ENCODE measurements around the gene FUT9.

Gene FUT9

DNA sequence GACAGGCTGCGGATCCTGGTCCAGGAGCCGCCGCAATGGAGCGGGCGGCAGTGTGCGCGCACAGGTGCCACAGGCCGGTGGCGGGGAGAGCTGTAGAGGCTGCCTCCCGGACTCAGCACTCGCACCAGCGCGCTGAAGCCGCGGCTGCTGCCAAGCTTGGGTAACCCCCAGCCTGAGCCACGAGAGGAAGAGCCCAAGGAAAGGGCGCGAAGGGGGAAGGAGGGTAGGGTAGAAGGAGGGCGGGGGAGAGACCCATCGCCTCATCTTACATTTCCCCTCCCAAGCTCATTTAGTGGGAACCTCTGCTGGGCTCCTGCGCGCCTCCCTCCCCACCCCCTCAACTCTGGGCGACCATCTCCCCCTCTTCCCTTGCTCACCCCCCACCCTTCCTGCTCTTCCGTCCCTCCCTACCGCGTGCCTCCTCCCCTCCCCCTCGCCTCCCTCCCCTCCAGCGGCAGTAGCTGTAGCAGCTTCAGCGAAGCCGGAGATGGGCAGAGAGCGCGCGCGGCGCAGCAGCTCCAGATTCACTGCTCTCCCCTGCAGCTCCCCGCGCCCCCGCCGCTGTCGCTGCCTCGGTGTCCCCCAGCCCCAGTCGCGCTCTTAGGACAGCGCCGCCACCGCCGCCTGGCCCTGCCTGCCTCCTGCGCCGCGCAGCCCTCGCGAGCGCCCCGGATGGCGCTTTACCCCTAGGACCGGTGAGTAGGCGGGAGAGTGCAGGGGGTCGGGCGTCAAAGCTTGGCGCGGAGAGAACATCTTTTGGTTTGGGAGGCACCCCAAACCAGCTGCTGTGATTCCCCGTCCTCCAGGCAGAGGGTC lies at the start of gene FUT9:
Gene FUT9 (plus strand): TSS at position 457 of the 816 bp plus-strand sequence. CDS start 187,182 bp downstream, outside the sequence.
- DNase-seq (ENCODE audit: low read depth): no peak

DNA sequence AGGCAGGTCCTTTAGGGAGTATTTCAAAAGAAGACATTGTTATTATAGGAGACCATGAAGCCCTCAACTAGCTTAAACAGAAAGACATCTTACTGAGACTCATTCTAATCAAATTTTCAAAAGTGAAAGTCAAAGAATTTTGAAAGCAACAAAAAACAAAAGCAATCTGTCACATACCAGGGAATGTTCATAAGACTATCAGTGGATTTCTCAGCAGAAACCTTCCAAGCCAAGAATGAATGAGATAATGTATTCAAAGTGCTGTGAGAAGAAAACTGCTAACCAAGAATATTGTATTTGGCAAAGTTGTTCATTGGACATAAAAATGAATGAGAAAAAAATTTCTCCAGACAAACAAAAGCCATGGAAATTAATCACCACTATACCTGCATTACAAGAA lies 48.2 kb upstream of the FUT9 start:
- no peak for DNase-seq (ENCODE audit: low read depth)

DNA sequence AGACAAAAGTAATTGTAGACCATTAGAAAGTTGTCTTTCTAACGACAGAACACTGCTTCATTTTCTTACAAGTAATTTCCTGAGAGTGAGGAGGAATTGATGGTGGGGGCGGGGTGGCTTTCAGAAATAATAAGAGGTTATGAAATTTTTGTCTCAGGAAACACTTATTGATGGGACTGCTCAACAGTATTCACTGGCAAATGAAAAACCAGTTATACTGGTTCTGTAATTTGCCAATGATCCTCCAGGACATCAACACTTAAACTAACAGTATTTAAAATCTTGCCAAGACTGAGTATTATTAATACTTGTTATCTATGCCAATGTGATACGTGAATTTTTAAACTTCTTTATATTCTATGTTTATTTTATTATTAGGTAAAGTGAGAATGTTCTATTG lies 41.8 kb upstream of the FUT9 start:
- DNase-seq (ENCODE audit: low read depth): no peak

DNA sequence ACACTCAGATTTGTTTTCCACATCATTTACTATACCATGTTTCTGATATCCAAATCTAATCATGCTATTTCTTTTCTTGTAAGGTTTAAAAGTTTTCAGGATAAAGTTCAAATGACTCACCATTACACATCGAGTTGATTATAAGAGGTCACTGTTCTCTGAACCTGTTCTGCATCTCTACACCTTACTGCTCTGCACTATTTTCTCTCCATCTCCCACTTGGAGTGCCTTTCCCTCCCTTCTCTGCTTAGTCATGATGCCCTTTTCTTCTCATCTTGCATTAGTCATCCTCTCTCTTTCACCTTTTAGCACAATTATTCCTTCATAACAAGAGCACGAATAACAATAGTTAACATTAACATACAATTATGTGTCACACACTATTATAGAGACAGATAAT lies 37.5 kb upstream of the FUT9 start:
- no peak for DNase-seq (ENCODE audit: low read depth)

DNA sequence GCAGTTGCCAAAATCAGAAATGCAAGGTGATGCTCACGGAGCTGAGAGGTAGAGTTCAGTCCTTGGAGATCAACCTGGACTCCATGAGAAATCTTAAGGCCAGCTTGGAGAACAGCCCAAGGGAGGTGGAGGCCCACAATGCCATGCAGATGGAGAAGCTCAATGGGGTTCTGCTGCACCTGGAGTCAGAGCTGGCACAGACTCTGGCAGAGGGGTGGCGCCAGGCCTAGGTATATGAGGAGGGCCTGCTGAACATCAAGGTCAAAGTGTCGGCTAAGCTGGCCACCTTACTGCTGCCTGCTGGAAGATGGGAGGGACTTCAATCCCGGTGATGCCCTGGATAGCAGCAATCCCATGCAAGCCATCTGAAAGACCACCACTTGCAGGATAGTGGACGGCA lies 23.9 kb upstream of the FUT9 start:
- DNase-seq (ENCODE audit: low read depth): no peak

DNA sequence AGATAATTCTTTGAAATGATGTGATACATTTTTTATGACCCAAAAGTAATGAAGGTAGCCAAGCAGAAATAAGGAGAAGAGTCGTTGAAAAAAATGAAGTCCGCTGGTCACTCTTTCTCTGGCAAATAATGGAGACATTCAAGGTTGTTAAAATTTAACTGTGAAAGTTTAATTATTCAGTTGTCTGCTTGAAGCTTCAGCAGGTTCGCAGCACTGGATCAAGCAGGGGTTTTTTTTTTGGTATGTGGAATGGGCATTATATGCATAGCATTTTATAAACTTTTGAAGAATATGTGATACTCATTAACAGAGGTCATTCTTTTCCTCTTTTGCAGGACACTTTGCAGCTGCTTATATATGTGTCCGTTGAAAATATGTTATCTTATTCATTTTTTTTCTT lies 21.6 kb upstream of the FUT9 start:
- no peak for DNase-seq (ENCODE audit: low read depth)

DNA sequence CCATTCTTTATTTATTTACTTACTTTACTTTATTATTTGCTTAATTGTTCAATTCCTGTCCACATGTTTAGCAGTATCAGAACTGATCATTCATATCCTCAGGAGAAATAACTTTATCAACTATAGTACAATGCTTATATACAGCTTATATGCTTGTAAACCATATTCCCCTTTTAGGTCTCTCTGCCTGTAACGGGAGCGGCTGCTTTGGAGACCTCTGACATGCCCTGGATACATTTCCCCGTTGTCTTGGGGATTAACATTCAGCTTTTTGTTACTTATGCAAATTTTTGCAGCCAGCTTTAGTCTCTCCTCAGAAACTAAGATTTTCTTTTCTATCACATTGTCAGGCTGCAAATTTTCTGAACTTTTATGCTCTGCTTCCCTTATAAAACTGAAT lies 17.6 kb upstream of the FUT9 start:
- DNase-seq (ENCODE audit: low read depth): no peak

DNA sequence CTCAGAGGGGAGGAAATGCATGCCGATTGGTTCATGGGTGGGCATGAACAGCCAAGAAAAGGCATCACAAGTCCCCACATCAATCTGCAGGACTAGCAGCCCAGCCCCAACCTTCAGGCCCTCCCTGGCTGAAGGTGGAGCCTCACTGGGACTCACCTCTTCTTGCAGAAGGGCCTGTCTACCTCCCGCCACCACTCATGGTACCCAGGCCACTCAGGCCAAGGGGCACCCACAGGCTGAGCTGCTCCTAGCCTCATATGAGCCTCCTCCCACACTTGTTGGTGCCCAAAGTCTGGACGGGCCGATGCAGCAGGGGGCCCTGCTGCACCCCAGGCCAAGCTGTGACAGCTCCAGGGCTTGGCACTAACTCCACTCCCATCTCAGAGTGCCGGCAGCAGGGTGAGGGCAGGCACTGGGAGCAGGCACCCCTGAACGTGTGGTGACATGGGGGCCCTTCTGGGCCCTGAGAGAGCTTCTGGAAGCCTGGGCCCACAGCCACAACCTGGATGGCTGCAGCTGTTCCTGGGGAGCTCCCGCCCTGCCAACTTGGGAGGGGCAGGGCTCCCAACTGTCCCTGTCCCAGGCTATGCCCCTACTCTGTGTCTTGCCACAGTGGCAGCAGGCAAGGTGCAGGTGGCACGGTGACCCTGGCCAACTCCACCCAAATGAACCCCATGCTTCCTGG lies 13.7 kb upstream of the FUT9 start:
- no peak for DNase-seq (ENCODE audit: low read depth)

DNA sequence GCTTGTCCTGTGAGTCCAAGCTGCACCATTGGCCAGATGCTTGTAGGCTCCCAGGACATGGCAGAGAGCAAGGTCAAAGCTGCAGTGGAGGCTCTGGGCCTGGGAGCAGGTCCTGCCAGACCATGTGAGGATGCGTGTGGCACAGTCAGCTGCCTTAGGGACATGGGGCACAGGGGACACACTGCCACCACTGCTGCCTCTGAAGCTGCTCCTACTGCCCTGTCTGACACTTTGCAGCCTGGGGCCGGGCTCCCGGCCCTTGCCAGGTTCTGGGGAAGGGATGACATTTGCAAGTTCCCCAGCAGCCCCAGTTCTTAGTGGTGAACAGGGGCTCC lies 13.2 kb upstream of the FUT9 start:
- no peak for DNase-seq (ENCODE audit: low read depth)

DNA sequence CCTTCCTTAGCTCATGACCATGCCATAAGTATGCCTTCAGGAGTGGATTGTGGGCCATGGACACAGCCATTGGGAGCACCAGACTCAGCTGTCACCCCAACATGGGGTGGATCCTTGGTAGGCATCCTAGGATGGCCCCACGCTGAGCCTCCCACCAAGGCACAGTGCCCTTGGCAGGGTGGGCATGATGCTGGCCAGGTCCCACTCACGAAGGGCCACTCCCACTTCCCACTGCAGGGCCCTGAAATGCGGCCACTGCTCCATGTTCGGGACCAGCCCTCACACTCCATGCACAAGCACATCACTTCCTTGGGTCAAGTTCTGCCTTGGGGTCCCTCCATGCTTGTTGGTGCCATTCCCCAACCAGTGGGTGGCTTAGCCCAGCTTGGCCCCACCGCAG lies 12.9 kb upstream of the FUT9 start:
- no peak for DNase-seq (ENCODE audit: low read depth)

DNA sequence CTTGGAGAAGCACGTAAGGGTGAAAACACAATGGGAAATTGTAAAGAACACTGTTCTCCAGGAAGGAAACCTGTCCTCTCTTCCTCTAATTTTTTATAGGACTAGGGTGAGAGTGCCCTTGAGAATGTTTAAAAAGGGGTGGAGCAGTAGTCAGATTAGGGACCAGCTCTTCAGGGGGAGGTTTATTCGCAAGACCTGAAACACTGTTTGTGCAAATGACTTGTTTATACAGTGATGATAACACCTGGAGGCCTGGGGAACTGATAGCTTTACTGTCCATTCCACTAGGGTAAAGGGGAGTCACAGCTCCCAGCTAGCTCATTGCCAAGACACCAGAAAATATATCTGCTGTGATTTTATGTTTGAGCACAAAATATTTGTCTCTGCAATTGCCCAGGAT lies 8.1 kb upstream of the FUT9 start:
- no peak for DNase-seq (ENCODE audit: low read depth)

DNA sequence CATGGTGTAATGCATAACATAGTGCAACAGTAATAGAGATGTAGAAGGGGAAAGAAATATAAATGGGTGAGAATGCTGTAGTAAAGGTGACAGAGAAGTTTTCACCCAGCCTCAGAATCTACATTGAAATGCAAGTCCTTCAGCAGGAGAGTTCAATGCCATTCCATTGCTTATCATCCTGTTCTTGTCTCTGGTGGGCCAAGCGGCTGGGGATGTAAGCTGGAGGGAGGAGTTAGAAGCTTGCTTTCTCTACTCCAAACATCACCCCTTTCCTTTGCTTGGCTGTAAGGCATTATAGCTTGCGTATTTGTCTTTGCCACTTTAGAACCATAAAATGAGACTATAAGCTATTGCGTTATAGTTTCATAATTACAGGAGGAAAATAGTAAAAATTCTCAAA lies 2.2 kb upstream of the FUT9 start:
- no peak for DNase-seq (ENCODE audit: low read depth)

DNA sequence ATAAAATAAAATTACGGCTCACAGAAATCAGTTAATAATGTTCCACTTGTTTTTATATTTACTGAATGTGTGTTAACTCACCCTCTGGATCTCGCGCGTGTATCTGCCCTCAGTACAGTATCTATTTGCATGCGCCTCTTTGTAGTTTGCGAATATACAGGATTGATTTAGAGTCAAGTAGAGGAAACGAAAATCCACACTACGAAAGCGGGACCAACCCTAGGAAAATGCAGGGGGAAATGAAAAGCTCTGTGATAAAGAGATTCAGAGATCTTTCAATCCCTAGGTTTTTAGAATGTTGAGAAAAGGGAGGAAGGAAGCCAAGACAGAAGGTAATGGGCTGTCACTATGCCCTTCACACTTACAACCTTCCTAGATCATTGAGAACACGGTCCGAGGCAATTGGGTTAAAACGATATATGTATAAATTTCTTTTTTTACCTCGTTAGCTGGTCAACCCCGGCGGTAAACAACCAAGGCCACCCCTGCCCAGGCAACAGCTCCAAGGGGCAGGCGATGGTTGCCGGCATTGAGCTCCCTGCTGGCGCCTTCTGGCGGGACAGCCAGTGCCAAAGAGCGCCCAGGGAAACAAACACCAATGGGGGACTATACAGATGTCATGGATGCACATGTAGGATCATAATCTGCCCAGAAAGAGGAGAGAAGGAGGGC lies 792 bp upstream of the FUT9 start:
- DNase-seq (ENCODE audit: low read depth): no peak

DNA sequence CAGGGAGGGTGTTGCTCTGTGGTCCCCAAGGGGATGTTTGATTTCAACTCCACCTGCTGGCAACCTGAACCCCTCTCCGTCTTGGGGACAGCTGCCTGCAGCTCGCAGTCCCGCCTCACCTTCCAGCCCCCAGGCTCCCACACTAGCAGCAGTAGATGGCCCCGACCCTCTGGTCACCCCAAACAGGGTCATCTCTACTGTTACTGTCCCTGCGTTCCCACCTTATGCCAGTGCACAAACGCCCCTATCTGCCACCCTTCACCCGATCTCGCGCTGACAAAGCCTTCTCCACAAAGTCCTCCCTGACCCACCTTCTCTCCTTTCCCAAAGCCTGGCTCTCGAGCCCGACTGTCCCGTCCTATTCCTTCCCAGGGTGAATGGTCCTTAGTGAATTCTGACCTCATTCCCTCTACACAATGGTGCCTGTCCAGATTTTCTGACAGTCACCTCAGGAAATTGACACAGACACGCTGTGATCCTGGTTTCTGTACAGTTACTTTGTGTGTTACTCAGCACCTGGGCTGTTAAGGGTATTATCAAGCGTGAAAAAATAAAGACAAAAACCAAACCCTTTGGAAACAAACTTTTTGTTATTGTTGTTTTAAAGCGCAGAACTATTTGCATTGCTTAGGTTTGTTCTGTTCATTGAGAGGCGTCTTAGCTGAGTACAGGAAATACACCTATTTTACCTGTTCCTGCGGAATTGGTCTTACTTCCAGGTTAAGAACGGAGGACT lies 728 bp downstream of the FUT9 start:
- no peak for DNase-seq (ENCODE audit: low read depth)

DNA sequence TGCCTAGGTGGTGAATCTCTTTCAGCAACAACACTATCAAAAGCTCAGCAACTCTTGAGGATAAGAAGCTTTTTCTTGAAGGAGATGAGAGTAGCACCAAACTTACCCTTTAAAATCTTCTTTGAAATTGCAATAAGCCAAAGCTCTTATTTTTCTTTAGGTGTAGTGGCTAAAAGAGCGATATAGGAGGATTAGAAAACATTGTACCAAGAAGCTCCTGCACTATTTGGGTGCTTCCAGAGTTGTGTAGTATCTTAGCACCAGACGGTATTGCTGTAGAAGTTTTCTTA lies 1.2 kb downstream of the FUT9 start:
- DNase-seq (ENCODE audit: low read depth): no peak

DNA sequence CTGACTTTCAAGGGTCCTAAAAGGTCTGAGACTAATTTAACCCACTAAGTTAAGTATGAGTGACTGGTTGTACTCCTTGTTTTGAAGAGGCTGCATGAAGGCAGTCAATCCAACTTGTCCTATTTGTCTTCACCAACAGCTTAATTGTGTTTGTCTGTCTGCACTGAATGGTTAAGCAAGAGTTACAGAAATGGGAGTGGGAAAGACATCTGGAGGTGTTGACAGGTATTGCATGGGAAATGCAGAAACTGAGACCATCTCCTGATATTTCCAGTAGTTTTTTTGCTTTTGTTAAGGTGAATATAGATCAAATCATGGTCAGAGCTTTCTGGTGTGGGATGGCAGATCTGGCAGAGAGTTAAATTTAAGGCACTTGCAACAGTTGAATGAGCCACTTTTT lies 6.5 kb downstream of the FUT9 start:
- DNase-seq (ENCODE audit: low read depth): no peak

DNA sequence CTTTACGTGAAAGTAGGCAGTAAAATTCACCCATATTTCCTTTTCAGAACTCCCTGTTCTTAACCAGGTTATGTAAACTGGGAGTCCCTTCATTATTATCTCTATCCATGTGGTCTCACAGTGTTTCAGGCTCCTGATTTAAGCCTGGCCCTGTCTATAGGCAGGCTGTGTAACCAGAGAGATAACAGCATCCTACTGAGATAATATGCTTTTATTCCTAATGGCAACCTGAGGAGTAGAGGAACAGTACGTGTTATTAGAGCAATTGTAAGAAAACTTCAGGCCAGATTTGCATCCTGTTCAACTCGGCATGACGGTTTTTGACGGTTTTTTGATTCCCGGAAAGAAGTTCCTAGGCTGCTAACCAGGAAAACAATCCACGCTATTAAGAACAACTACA lies 16.9 kb downstream of the FUT9 start:
- no peak for DNase-seq (ENCODE audit: low read depth)

DNA sequence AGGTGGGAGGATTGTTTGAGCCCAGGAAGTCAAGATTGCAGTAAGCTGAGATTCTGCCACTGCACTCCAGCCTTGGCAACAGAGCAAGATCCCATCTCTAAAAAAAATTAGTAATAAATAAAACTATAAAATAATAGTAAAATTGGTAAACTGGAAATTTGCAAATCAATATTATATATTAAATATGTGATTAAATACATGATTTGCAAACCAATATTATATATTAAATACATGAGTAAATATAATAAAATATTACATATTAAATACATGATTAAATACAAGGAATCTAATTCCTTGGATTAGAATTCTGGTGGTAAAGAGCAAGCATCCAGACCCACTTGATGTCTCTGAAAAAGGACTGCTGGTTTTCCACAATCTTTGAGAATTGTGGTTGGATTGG lies 35.8 kb downstream of the FUT9 start:
- no peak for DNase-seq (ENCODE audit: low read depth)

DNA sequence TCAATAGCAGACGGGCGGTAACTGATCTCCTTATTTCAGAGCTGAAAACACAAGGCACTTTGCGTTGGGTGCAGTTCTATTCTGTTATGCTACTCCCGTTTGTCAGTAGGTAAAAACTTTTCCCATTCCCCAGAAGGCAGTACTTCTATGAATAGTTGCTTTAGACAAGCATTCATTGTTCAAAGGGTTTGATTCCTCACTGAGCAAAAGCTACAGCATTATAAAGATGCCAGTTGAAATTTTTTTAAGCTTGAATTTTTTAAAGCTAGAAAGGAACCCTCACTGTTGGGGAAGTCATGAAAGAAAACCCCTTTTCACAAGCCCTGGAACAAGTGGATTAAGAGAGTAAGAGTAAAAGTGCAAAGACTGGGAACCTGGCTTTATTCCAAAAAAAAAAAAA lies 42.3 kb downstream of the FUT9 start:
- DNase-seq (ENCODE audit: low read depth): no peak

DNA sequence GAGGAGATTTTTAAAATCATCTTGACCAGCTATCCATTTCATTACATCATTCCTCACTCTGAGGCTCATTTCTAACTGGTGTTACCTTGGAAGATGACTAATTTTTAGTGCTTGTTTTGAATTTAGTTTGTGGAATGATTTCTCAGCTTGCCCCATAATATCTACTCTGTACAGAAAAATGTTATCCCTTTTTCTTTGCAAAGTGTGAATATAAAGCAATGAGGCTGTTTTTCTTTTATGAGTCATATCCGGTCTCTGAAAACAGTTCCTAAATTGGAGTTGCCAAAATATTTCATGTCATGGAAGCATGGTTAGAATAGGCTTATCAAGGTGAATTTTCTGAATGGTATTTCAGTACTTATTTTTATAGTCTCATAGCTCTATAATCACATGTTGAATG lies 43.8 kb downstream of the FUT9 start:
- no peak for DNase-seq (ENCODE audit: low read depth)

DNA sequence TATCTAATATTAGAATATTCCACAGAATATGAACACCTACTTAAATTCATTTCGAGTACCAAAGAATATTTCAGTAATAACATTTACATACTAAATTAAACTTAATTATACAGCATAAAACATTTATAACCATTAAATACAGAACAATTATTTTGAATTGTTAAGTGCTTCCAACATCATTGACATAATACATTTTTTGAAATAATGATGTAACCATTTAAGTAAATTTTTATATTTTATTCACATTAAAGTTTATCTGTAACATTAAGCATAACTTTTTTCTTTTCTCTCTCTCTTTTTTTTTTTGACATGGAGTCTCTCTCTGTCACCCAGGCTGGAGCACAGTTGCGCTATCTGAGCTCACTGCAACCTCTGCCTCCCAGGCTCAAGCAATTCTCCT lies 44.5 kb downstream of the FUT9 start:
- DNase-seq (ENCODE audit: low read depth): no peak

DNA sequence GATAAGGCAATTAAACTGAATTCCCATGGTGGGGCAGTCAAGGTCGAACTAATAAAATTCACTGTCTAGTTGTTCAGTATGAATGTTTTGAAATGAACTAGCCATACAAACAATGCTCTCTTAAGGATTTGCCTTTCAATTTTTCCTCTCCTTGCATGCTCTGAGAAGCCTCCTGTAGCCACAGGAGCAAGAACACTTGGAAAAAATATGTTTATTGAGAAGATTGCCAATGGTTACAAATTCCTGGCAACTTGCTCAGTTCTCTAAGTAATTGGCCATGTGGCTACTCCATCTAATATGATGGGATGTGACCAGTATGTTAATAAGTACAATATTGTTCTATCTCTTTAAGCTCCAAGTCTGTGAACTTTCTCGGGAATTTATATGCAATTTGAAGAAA lies 49.4 kb downstream of the FUT9 start:
- DNase-seq (ENCODE audit: low read depth): no peak

DNA sequence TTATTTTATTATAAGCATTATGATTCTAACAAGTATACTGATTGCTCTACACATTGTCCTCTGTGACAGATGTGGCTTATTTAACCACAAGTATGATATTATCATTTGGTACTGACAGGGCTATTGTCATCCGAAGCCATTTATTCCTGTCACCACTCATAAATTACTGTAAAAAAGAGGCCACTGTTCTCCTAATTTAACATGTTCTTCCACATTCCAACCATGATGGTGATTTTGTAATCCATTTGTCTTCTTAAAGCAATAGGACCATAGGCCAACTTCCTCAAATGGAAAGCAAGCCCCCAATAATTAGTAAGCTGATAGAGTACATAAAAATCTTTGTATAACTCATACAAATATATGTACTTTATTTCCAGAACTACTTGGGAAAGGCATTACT lies 50.6 kb downstream of the FUT9 start:
- no peak for DNase-seq (ENCODE audit: low read depth)
